ENCODE measurements around the gene TFRC. TPM values are rescaled to one million over a fixed set of nuclear protein-coding genes. Genes with fewer than 3 reads are reported as not detected.

The TFRC gene
- total RNA-seq = 84.5 and 94.8 TPM in 2 replicates

GRCh38 chr3:196081834-196082618 is at the start of gene TFRC:
Gene TFRC (minus strand): TSS chr3:196082090. CDS start chr3:196077099, 4,991 bp downstream.

Small RNAs within 50 kb of the gene (small RNA-seq; reads per million reads assigned to genes)
- gene RNU7-18P = not detected

Other genes with a start within 250 kb of the TFRC start
- 16.2 and 23.7 TPM in 2 replicates for gene TNK2, start 173.5 kb downstream of the TFRC start, total RNA-seq
- not detected in 2 replicates for gene ZDHHC19, start 129.3 kb upstream of the TFRC start, total RNA-seq
- not detected in 2 replicates for gene SLC51A, start 134.4 kb upstream of the TFRC start, total RNA-seq
- 144 and 152 TPM in 2 replicates for gene PCYT1A, start 205.6 kb upstream of the TFRC start, total RNA-seq
- gene DYNLT2B, start 236.2 kb upstream of the TFRC start, total RNA-seq = 3.9 and 5.6 TPM in 2 replicates